ENCODE measurements around the gene JHY.

Gene JHY

DNA sequence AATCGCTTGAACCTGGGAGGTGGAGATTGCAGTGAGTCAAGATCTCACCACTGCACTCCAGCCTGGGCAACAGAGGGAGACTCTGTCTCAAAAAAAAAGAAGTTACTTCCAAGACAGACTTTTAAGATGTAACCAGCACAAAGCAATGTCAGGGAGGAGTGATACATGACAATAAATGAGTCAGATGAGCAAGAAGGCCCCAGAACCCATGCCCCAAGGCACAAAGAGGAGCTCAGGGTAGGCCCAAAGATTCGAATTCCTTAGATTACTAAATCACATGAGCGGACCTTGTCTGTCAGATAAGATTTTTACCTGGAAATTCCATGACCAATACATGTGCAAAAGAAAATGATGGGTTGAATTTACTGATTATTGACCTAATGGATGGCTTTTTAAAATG is 10.5 kb upstream of the JHY start:
- no peak for DNase-seq

DNA sequence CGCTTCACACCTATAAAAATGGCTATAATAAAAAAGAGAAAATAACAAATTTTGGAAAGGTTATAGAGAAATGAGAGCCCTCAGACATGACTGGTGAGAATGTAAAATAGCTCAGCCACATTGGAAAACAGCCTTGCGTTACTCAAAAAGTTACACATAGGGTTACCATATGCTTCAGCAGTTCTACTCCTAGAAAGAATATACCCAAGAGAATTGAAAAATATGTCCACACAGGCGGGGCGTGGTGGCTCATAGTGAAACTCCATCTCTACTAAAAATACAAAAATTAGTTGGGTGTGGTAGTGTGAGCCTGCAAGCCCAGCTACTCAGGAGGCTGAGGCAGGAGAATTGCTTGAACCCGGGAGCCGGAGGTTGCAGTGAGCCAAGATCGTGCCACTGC is 7.6 kb upstream of the JHY start:
- no peak for DNase-seq

DNA sequence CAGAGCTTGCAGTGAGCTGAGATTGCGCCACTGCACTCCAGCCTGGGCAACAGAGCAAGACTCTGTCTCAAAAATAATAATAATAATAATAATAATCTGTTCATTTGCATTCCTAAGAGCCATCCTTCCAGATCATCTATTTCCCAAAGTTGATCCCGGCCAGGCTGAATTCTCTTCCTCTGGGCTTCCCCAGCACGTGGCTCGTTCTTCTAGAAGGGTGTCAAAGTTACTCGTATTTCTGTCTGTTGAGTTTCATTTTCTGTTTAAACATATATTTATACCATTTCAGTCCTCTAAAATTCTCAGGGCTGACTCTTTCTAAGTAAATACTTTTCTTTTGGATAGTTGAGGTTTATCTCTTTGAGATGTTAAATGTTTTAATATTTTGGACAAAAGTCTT is 4.8 kb upstream of the JHY start:
- DNase-seq = no peak

DNA sequence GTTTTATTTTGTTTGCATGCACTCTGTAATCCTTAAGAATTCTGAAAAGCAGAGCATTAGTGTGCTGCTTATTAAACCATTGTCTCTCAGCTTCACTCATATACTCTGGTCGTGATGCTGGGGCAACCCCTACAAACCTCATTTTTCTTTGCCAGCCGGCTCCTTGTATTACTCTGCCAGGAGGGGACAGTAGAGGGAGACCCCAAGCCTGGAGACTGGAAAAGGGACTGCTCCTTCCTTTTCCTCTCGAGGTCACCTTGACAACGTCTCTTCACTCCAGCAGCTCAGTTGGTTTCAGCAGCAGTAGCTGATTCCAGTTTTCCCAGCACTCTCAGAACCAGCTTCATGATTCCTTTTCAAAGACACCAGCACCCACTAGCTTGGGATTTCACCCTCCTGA is 2.8 kb upstream of the JHY start:
- DNase-seq = no peak

DNA sequence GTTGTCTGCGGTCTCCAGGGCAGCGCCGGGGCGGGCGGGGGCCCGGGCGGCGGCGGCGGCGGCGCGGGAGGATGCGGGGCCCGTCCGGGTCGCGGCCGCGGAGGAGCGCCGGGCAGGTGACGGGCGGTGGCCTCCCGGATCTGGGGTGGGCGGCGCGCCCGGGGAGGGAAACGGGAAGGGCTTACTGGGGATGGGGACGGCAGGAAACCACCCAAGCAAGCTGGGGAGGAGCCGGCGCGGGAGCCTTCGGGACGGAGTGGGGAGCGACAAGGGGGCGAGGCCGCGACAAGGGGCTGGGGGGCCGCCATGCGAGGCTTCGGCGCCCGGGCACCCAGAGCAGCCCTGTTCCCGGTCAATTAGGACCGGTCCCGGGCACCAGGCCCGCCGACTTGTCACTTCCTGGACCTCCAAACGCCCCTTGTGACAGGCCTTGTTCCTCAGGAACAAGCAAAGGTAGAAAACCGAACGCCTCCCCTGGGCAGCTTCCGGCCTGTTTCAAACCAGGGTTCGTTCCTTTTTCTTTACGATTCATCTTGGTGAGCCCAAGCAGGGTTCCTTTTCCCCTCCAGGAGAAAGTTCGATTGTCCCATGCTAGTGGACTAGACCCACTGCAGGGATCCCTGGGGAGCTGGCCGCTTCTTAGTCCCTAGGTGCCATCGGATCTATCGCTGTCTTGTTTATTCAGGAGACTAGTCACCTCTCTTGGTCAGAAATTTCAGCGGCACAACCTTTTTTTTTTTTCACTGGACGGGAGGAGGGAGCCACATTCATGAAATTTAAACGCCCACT is 492 bp downstream of the JHY start:
- DNase-seq = peak; percentile 13

DNA sequence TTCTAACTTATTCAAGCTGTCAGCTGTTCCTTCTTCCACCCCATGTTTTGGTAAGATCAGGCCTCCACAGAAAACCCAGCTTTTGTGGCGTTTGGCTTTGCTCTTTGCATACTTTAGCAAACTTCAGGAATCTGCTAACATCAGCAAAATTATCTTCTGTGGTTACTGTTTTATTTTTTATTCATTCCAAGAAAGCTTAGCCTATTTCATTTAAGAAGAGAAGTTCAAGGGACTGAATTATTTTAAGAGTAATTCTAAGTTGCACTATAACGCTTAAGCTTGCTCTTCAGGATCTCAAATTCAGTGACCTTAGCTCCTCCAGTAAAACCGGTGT is 1.1 kb downstream of the JHY start:
- no peak for DNase-seq

DNA sequence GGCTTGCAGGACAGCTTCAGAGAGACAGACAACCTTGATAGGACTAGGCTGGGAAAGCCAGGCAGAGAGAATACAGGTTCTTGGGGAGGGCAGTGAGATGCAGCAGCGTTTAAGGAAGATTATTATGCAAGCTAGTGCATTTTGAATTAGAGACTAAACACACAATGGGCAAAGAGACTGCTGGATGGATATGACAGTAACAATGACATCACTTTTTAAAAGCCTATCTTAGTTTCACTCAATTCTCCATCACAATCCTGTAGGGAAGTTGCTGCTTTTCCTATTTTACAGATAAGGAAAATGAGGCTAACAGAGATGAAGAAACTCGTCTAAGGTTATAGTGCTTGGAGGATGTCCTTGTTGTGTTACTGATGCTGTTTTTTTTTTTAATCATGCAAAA is 5.6 kb downstream of the JHY start:
- DNase-seq = no peak

DNA sequence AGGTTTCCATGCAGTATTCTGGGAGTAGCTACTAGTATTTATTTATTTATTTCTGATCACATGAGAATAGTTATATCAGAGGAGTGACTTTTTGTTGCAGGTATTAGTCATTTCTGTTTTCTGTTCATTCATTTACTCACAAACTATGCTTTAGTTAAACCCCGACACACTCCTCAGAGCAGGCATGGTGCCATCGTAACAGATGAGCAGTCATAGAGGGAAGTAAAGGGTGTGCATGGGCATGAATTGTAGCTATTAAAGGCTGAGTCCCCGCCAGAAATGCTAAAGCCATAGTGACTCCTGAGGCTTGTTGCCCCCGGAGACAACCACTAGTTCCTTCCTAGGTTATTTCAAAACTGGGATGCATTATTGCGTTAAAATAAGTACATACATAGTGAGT is 10.6 kb downstream of the JHY start:
- no peak for DNase-seq

DNA sequence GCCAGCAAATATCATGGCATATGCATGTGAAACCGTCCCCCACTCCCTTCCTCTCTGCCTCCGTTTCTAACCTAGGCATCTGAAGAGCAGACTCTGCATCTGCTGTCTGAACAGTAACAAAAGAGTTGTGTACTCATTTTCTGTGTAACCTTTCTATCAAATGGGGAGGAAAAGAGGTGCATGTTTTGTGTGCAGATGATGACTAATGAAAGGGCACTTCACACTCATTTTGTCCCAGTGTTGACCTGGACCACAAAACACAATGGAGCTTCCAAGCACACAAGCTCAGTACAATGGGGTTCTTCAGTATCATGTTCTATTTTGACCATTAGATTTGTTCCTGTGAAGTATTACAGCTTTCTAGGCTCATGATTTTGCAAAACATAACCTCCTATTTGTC is 13.0 kb downstream of the JHY start:
- DNase-seq = no peak

DNA sequence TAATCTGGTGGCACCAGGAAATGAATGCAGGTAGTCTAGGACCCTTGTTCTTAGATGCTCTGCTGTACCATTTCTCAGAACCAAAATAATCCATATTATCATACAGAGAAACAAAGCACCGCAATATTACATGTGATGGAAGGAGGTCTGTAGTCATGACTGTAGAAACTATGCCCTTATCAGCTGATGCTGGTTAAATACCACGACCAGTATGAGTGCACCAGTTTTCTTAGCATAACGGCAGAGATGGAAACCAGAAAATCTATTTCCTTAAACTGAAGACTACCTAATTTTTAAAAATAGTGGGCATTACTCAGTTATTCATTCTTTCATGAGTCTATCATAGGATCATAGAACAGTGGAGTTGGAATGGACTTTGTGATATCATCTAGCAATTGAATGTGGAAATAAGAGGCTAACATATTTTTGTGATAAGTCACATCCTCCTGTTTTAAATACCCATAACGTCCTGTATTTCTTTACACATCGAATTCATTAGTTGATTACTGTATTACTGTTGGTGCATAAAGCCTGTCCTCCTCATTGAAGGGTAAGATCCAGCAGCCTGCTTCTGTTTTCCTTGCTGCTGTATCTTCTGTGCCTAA is 15.1 kb downstream of the JHY start:
- no peak for DNase-seq

DNA sequence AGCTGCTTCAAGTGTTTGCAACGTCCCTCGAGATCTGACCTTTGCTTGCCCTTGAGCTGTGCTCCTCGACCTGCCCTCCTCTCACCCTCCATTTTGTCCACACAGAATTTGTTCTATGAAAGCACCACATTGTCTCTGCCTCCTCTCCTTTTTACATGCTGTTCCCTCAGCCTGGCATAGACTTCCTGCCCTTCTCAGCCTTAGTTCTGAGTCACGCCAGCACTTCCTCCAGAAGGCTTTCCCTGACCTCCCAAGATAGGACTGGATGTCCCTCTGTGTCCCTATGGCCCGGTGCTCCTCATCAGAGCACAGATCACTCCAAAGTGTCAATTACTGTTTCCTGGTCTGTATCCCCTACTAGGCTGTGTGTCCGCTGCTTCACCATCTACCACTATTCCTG is 16.2 kb downstream of the JHY start:
- DNase-seq = no peak

DNA sequence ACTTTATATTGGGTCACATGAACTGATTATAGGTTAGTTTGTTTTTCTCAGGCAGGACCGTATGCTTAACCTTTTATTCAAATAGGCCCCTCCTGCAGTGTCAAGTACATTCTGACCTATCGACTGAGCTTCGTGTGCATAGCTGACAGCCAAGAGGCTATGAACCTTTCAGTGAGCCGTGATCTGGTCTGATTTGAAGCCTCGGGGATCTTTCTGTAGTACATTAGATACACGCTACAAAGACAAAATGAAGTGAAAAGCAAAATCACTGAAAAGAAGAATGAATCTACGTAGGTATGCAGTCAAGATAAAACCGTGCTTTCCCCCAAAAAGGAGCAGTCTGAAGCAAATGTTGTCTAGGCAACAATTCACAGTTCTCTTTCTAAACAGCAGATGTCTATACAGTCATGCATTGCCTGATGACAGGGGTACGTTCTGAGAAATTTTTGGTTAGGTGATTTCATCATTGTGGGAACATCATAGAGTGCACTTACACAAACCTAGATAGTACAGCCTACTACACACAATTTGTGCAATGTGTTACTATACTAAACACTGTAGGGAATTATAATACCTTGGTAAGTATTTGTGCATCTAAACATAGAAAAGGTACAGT is 18.1 kb downstream of the JHY start:
- DNase-seq = no peak

DNA sequence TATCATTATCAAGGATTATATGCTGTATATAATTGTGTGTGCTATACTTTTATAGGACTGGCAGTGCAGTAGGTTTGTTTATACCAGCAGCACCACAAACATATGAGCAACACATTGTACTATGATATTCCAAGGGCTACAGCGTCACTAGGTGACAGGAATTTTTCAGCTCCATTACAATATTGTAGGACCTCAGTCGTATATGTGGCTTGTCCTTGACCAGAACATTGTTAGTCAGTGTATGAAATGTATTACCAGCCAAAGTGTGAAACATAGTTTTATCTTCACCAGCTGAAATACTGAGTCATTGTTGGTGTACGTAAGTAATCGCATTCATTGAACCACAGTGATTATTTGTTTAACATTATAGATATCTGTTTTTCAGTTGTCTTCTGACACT is 20.4 kb downstream of the JHY start:
- no peak for DNase-seq

DNA sequence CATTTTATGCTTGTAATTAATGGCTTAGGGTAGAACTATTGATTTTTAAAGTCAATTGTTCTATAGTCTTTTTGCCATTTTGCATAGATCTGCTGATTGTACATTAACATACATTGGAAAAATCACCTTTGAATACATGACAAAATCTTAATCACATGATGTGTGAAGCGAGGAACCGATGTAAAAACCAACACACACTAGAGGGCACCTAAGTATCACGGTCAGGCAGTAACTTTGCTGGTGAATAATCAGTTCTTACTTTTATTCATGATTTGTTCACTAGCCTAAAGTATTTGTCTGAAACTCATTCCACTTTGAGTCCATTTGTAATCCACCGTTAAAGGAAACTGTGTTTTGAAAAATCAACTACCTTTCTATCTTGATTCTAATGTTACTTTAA is 28.2 kb downstream of the JHY start:
- DNase-seq = no peak

DNA sequence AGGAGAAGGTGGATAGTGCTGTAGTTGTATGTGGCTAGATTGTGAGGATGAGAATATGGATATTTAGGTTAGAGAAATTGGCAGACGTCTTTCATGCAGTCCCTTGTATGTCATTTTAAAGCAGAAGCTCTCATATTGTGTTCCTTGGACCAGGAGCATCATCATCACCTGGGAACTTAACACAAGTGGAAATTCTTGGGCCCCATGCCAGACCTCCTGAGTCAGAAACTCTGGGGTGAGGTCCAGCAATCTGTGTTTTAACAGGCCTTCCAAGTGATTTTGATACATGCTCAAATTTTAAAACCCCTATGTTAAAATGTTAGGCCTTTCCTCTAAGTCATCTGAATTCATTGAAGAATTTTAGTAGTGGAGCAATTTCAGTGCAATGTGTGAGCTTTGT is 34.8 kb downstream of the JHY start:
- no peak for DNase-seq

DNA sequence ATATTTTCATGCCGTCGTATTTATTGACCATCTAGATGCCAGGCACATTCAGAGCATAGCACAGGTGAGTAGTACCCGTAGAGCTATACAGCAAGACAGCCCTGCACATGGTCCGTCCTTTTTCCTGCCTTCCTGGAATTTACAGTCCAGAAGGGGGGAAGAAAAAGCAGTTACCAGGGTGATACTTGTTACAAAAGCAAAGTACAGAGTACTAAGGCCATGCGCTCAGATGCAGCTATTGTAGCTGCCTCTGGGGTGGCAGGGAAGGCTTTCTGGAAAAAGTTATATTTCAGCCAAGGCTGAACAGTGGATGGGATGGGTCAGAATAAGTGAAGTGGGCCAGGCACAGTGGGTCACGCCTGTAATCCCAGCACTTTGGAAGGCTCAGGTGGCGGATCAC is 36.2 kb downstream of the JHY start:
- no peak for DNase-seq

DNA sequence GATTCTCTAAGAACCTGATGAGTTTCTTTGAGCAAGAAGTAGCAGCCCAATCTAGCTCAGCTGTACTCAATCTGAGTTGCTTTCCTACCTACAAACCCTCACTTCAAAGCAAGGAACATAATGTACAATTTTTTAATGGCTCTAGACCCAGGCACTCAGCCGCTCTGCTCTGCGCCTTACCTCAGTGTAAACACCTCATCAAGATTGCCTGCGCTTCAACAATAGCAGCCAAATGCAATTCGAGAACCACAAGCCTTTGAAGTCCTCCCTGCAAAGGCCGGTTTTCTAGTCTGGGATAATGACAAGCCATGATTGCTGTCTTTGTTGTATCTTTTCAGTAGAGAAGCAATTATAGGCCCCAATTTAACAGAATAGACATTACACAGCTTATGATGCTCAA is 38.0 kb downstream of the JHY start:
- DNase-seq = no peak

DNA sequence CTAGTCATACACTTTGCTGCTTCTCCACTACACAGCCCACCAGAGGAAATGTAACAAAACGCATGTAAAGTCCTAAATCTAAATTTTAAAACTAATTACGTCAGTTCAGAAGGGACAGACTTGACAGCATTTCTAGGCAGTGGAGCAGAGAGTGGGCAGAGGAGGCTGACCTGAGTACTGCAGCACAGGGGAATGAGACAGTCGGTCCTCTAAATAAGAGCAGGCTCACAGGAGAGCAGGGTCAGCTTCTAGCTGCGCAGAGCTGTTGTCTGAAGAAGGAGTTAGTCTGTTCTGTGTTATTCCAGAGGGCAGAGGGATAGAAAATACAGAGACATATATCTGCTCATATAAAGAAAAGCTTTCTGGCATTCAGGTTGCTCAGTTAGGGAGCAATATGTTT is 40.3 kb downstream of the JHY start:
- DNase-seq = no peak

DNA sequence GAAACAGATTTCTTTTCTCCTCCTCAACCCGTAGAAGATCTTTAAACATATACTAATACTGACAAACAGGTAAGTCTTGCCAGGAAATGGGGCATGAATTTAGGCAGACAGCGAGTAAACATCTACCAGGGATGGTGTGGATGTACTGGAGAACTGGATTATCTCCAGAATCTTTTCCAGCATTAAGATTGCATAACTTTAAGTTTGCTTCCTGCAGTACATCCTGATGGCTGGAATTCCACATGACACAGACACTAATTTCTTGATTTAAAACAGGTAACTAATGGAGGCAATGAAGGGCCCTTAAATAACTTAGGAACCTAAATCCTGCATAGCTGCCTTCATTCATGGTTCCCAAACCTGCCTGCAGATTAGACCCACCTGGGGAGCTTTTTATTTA is 40.7 kb downstream of the JHY start:
- no peak for DNase-seq

DNA sequence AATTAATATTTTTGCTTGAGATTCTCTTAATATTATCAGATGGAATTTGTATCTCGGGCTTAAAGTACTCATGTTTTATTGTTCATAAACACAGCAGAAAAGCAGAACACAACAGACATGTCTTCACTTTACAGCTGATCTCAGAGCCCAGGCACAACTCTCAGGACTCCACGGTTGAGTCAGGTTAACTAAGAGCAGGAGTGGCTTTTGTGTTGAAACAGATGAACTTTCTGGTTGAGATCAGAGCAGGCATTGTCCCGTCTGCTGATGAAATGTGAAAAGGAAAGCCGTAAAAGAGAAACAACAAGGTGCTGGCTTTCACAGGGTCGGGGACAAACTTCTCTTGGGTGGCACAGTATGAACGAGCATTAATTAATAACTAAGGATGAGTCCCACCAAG is 49.0 kb downstream of the JHY start:
- DNase-seq = no peak

DNA sequence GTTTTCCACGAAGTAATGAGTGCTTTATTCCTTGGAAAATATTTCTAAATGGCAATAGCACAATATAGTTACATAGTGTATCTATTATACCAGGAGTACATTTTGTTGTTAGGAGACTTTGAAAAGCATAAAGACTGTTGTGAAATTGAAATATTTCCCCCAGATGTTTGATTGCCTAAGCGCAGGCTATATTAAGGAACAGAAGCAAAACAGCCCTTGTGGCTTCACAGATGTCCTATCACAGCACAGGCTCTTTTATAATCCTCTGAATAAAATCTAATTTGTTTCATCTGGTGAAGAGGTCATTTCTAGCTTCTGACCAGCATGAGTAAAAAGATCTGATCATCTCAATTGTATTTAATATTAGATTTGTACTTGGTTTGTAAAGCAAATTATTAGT is 50.9 kb downstream of the JHY start:
- DNase-seq = no peak

DNA sequence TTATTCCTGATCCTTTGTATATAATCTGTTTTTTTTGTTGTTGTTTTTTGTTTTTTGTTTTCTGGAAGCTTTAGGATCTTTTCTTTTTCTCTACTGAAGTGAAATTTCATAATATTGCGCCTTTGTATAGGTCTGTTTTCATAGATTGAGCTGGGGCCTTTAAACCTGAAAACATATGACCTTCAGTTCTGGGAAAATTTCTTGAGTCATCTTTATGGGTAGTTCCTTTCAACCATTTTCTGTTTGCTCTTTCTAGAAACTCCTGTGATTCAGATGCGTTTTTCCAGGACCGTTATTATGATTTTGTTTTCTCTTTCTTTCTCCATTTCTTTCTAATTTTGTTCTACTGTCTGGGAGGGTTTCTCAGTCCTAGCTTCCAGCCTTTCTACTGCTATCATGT is 55.4 kb downstream of the JHY start:
- DNase-seq = no peak

DNA sequence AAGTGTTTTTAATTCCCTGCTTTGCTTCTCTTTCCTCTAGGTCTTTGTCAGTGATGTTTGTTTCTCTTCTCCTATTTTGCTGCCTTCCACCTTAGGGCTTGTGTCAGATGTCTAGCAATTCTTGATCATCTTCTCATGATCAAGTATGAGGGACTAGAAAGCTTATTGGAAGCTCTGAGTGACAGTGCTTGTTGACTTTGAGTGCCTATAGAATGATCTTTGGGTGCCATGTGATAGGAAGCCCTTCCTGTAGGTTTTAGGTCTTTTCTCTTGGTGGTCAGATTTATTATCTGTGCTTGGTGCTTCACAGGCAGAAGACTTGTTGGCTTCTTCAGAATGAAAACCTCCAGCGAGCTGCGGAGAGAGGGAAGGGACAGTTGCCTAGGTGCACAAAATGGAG is 56.0 kb downstream of the JHY start:
- DNase-seq = no peak

DNA sequence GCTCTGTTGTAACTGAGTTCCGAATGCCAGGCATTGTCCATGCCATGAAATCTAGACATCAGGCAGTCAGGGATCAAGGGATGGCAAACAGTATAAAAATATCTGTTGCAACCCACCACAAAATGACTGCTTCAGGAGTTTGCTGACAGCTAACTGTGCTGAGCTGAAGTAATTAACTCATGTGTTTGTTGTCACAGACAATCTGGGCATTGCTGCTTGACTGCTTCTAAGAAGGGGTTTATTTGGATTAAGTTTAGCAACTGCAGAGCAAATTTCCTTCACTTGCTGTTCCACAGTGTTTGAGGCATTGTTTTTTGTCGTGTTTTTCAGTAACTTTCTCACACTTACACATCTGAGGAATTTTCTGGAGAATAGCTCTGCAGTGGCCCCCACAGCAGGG is 68.7 kb downstream of the JHY start:
- no peak for DNase-seq

DNA sequence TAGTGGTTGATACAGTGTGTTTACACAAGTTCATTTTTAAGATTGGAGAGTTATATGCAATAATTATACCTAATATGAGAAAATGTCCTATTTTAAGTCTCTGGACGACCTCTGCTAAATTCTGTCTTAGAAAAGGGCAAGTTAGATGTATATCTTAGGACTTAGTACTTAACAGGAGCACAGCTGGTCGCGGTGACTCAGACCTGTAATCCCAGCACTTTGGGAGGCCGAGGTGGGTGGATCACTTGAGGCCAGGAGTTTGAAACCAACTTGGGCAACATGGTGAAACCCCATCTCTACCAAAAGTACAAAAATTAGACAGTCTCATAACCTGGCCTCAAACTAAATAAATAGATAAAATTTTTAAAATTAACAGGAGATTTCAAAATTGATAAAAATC is 71.9 kb downstream of the JHY start:
- DNase-seq = no peak

Measured in T1000 (cell line).